ENCODE results near the gene TNFRSF8.

- TF ChIP-seq CTCF (IDR thresholded peaks at IDR 0.05 in 8 of 11, conservative IDR thresholded peaks at IDR 0.05 in 3 of 11) (no peak), POLR2A (IDR thresholded peaks at IDR 0.05) (no peak), POLR2AphosphoS5 (IDR thresholded peaks at IDR 0.05) (no peak)
These were observed 82.7 kb downstream of the TNFRSF8 start for GRCh38 chr1:12145616-12146342.

Measured in spleen (tissue), 7 donors.